ENCODE results near the gene HSPBAP1.
"Not testable (repeated sequence)": the region's sequence is repeated elsewhere in the genome, so short reads cannot be mapped to it uniquely, and the experiment has no call there.

Gene HSPBAP1

DNA sequence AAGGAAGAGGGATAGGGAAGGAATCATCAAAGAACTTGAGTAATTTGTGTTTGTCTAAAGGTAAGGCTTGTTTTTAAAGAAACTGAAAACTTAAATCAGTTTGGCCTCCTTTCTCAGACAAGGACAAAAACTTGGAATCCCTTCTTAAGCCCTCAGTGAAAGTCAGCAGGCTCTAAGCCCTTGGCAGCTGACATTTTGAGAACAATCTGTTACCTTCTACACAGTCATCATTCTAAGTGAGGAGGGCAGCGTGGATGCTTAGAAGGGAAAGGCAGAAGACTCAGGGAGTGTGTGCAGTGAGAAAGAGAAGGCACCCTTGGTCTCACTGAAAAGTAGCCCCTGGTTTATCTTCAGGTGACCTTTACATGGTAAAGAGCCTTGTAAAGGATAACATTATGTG, 10.8 kb downstream of the HSPBAP1 start:
- DNase-seq, result no peak

DNA sequence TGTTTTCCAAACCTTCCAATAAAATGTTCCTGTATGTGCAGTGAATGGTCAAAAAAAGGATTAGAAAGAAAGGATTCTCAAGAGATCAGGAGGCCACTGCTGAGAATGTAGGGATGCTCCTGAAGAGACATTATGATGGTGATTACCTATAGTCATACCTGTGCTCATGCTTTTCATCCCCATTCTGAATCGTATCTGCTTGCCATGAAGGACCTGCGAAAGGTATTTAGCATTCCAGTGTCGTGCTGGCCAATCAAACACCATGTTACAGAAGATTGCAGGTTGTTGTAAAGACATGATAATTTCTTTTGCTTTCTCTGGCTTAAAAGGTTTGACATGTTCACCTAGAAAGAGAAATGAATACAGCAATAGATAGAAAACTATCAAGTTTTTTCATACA, 16.1 kb downstream of the HSPBAP1 start:
- DNase-seq, result no peak

DNA sequence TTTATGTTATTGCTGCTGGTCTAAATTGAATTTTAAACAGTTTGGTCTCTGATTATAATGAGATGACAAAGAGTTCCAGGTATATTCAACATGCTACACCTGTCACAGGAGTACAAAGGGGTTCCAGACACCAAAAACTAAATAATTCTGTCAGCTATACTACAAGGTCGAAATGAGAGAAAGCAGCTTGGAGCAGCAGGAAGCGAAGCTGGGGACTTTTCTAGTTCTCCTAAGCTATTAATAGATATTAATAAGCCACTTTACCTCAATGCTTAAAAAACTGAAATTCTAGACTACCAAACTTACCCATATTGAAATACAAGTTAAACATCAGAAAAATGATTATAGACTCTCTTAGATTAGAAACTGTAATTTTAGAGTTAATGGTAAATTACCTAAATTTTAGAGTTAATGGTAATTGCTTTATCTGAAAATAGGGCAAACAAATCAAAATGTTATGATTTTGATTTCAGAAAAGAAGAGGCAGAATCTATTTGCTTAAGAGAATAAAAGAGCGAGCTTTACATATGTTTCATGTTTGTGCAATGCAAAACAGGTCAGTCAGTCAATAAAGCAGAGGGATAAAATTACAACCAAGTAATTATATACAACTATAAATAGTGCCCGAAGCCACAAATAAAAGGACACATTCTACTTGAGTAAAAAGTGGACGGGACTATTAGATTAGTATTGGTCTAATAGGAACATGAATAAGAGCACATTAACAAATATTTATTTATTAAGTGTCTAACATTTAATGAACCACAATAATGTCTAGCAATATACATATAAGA, 16.8 kb downstream of the HSPBAP1 start:
- no peak for DNase-seq

DNA sequence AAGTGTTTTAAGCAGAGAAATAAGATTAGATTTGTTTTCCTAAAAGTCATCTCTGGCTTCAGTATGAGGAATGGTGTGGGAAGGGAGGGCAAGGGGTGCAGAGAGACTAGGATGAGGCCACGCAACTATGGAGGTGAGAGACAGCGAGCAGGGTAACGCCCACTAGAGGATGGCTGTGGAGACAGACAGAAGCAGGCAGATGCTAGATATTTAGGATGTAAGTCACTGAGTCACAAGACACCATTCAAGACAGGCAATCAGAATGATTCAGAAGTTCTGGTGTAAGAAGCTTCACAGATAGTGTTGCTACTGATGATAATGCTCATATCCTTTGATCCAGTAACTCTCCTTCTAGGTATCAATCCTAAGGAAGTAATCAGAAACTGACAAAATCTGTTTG, 19.1 kb downstream of the HSPBAP1 start:
- DNase-seq, result no peak

DNA sequence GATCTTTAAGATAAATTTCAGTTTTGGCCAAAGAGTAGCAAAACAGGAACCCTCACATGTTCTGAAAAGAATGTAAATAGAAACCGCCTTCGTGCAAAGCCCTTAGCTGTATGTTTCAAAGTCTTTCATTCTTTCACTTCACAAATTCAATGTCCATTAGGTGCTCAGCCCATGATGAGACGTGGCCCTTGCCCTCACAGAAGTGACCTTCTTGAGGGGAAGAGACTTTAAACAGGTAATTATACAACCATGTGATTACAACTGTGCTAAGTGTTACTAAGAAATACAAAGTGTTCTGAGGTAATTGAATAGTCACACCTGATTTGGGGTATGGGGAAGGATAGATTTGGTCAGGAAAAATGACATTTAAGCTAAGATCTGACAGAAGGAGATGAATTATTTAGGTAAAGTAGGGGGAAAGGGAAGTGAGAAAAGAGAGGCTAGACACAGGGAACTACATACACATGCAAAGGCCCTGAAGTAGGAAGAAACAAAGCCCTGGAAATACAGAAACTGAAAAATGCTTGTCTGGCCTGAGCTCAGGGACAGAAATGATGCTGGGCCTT, 19.6 kb downstream of the HSPBAP1 start:
- DNase-seq, result no peak

DNA sequence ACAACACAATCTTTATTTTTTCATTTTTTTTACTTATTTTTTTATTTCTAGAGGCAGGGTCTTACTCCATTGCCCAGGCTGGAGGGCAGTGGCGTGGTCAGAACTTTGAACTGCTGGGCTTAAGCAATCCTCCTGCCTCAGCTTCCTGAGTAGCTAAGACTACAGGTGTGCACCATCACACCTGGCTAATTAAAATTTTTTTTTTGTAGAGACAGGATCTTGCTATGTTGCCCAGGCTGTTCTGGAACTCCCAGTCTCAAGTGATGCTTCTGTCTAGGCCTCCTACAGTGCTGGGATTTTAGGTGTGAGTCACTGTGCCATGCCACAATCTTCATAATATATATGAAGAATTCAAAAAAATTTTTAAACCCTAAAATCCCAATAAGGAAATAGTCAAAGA, 20.8 kb downstream of the HSPBAP1 start:
- DNase-seq, result no peak

DNA sequence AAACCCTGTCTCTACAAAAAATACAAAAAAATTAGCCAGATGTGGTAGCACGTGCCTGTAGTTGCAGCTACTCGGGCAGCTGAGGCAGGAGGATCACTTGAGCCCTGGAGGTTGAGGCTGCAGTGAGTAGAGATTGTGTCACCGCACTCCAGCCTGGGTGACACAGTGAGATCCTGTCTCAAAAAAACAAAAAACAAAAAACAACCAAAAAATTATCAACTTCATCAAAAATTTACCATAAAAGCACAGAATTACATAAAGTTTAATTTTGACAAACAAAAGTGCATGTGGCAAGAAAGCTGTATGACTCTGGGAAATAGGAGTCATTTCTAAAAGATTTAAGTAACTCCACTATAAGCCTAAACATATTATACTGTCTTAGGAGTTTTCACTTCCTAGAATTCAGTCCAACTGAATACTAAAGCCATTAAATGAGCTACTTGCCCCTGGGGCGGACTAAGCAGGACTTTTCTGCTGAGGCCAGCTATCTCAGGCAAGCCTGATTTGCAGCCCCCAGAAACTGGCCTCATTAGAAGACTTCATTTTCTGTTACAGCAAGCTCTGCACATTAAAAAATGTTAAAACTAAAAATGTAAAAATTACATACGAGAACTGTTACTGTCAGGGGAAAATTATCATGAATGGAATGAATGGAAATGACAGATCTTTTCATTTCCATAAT, 23.0 kb downstream of the HSPBAP1 start:
- DNase-seq, result no peak

DNA sequence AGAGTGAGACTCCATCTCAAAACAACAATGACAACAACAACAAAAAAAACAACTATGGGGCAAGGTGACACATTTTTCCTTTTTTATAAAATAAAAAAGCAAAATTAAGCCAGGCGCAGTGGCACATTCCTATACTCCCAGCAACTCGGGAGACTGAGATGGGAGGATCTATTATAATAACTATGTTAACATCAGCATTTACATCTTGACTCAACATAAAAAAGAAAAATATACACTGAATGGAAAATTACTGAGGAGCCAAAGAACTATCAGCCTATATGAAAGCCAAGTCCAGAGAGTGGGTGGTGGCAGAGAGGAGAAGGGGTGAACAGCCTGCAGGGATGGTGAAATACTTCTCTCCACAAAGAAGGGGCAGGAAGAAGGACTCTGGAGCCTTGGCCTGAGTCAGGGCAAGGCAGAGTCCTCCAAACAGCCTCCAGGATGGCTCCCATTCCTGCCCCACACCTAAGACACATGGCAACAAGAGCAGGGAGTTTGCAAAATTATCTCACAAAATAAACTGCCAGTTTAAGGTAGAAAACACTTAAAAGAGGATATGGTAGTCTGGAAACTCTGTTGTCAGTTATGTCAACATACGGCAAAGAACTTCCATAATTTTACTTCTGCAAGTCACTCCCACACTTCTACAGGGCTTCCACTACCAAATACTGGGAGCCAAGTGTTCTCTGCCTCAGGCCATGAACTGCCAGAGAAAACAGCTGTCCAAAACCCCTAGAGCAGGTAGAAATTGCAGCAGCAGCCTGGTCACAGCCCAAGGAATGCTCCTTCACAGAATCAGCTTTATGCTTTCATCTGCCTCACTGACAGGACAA, 25.9 kb downstream of the HSPBAP1 start:
- no peak for DNase-seq

DNA sequence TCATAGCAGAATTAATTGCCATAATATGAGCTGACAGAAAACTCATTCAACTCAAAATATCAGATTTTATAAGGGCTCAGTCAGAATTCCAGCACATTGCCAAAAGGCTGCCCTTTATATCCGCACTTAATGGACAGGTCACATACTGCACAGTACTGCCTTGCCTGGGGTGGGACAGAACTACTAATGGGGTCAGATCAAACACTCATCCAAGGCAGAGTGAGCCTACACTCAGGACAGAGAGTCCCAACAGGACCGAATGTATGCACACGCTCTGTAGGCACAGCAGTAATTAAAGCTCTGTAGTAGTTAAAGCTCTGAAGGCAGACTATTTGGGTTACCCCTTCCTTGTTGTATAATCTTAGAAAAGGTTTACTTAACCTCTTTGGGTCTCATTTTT, 27.2 kb downstream of the HSPBAP1 start:
- no peak for DNase-seq

DNA sequence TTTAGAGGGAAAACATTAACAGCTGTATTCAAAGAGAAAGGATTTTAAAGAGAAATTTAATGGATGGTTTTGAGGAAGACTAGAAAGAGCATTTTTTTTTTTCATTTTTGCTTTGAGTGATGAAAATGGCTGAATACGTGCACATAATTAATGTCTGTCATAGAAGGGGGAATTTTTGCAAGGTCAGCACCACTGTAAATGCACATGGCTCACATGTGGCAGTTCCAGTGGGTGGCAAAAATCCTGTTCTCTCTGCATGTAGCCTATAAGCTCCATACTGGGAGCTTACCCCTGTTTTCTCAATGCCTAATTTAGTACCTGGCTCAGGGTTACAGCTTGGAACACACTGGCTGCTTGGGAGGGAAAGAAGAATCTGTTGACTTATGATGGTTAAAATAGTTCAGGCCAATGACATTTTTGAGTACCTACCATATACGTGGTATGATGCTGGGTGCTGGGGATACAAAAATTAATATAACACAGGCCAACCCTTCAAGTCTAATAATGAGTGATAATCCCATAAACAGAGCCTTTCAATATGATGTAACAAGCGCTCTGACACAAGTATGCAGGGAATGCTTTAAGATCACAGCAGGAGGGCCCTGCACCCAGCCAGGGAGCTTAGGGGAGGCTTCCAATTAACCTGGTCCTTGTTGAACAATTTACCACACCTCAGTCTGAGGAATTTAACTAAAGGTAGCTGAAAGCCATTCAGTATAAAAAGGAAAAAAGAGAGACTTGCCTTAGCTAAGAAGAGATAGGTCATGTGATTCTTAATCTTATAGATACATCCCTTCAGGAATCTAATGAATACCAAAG, 33.0 kb downstream of the HSPBAP1 start:
- no peak for DNase-seq

DNA sequence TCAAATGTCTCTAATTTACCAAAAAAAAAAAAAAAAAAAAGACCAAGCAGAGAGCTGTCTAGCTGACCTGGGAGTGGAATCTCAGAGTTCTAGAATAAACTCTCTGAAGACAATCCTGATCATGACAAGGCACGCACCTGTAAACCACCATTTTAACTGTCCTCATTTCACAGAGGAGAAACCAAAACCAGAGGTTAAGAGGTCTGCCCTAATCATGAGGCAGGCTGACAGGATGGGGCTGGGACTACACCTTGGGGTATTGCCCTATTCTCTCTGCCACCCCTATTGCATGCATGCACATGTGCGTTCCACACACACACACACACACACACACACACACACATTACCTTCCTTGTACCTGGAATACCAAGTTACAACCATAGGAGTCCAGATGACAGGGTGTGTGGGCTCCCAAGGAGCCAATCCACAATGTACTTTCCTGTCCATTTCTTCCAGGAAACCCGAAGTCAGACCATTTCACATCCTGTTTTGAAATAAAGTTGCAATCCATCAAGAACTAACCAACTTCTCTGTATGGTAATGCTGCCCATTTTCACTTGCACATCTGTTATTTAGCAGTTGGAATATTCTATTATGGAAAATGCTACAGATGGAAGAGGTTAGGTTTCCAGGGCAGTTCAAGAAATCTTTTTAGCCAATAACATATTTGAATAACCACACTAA, 34.6 kb downstream of the HSPBAP1 start:
- no peak for DNase-seq

DNA sequence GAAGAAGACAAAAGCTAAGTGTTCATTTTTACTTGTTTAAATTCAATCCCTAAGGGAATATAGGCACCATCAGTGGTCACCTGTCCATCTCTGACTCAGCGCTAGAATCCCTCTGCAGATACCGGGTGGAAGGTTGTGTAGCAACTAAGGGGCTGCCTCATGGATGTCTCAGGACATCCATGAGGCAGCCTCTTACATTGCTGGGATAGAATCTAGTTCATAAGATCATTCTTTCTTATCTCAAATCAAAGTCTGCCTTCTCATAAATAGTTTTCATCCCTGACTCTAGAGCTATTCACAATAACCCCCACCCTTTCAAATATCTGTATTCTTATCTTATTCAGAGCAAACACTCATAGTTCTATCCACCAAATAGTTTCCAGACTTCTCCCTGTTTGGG, 38.1 kb downstream of the HSPBAP1 start:
- DNase-seq, result no peak

DNA sequence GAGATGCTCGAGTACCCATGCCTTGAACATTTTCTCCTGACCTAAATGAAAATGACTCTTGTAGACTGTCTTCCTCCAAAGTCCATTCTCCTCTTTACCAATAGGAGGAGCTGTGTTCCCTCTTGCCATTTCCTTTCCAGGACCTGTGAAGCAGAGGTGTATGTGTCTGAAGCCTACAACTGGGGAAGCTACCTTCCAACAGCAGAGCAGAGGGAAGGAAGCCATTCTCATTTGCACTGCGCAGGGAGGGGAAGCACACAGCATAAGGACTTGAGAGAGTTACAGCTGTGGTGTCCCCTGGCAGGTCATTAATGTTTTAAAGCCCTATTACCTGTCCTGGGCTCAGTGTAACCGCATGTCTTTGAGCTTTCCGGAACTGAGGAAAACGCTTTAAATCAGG, 38.7 kb downstream of the HSPBAP1 start:
- no peak for DNase-seq

DNA sequence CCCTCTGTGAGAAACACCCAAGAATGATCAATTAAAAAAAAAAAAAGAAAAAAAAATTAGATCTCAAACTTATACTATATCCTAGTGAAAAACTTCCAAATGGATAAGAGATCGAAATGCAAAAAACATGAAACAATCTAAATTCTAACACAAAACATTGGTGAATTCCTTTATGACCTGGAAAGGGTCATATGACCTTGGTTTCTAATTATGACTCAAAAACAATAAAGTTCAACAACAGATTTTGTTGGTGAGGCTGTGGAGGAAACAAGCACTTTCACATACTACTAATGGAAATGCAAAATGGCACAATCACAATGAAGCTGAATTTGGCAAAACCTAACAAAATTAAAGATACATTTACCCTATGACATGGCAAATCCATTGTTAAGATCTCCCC, 45.3 kb downstream of the HSPBAP1 start:
- no peak for DNase-seq

DNA sequence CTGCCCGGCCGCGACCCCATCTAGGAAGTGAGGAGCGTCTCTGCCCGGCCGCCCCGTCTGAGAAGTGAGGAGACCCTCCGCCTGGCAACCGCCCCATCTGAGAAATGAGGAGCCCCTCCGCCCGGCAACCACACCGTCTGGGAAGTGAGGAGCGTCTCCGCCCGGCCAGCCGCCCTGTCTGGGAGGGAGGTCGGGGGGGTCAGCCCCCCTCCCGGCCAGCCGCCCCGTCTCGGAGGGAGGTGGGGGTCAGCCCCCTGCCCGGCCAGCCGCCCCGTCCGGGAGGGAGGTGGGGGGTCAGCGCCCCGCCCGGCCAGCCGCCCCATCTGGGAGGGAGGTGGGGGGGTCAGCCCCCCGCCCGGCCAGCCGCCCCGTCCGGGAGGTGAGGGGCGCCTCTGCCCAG, 46.3 kb downstream of the HSPBAP1 start:
- DNase-seq, result not testable (repeated sequence)

DNA sequence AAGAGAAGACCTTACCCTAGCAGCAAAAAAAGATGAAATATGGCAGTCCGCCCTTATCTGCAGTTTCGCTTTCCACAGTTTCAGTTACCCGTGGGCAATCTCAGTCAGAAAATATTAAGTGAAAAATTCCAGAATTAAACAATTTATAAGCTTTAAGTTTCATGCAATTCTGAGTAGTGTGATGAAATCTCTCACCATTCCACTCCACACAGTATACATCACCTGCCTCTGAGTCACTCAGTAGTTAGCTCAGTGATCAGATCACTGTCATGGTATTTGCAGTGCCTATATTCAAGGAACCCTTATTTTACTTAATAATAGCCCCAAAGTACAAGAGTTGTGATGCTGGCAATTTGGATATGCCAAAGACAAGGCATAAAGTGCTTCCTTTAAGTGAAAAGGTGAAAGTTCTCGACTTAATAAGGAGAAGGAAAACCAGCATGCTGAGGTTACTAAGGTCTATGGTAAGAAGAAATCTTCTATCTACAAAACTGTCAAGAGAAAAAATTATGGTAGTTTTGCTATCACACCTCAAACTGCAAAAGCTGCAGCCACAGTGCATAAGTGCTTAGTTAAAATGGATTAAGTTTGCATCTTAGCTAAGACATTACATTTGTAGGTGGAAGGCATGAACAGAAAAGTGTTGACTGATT, 48.1 kb downstream of the HSPBAP1 start:
- DNase-seq, result no peak

DNA sequence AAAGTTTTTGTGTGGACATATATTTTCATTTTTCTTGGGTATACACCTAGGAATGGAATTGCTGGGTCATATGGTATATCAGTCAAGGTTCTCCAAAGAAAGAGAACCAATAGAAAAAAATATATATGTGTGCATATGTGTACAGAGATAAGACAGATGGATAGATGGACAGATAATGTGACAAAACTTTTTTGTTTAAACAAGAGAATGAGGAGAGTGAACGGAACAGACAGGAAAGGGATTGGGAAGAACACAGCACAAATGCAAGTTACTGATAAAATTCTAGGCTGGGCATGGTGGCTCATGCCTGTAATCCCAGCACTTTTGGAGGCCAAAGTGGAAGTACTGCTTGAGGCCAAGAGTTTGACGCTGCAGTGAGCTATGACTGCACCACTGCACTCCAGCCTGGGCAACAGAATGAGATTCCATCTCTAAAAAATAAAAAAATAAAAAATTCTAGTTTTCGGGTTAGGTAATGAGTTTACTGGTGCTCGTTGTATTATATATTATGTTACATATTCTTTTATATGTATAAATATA, 50.0 kb downstream of the HSPBAP1 start:
- no peak for DNase-seq

DNA sequence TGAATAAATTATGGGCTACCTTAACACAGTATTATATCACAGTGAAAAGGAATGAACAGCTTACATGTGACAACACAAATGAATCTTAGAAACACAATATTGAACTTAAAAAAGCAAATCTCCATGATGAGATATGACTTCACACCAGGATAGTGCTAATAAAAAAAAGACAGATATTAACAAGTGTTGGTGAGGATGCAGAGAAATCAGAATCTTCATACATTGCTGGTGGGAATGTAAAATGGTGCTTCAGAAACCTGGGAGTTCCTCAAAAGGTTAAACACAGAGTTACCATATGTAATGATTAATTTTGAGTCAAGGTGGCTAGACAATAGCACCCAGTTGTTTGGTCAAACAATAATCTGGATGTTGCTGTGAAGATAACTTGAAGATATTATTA, 51.4 kb downstream of the HSPBAP1 start:
- no peak for DNase-seq

DNA sequence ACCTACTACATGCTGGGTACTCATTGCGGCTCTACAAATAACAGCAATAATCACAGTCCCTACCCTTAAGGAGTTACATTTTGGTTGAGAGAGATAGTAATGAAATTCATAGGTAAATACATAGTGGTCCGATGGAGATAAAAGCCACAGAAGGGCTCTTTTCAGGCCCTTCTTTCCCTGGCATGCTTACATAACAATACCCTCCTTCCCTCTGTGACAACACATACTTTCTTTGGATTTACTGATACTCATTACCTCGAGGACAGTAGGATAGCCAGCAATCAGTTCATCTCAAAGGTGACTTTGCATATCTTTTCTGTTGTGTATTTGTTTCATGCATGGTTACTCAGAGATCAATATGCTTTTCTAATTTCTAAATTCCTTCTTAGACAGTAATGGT, 54.5 kb downstream of the HSPBAP1 start:
- no peak for DNase-seq

DNA sequence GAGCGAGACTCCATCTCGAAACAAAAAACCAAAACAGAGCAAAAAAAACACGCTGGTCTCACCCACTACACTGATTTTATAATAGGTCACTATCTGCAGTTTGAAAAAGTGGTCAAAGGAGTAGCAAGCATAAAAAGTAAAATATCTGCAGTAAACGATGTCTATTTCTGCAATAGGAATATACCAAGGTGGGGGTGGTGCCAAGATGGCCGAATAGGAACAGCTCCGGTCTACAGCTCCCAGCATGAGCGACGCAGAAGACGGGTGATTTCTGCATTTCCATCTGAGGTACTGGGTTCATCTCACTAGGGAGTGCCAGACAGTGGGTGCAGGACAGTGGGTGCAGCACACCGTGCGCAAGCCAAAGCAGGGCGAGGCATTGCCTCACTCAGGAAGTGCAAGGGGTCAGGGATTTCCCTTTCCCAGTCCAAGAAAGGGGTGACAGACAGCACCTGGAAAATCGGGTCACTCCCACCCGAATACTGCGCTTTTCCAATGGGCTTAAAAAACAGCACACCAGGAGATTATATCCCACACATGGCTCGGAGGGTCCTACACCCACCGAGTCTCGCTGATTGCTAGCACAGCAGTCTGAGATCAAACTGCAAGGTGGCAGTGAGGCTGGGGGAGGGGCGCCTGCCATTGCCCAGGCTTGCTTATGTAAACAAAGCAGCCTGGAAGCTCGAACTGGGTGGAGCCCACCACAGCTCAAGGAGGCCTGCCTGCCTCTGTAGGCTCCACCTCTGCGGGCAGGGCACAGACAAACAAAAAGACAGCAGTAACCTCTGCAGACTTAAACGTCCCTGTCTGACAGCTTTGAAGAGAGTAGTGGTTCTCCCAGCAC, 60.7 kb downstream of the HSPBAP1 start:
- DNase-seq, result not testable (repeated sequence)
